Suprapubic skin (tissue), 4 donors: ENCODE measurements around the gene CHPT1. TPM values are rescaled to one million over a fixed set of nuclear protein-coding genes. Genes with fewer than 3 reads are reported as not detected.
A peak's percentile ranks its signal among the peaks of the same experiment; 100 is the strongest.

ENCODE experiments used
- DNase-seq, 2 donors: peaks; one replicate each; pipeline ENCODE4 v3.0.0-alpha.2; 2019; ENCODE audit warnings: low spot score in 2 of 2
- H3K27ac ChIP-seq: fragments of 200-600 bp; sonication (generic); one replicate; pipeline ENCODE4 v1.5.1; 2019
- H3K27me3 ChIP-seq: fragments of 200-600 bp; sonication (generic); one replicate; pipeline ENCODE4 v1.5.1; 2019
- H3K36me3 ChIP-seq: fragments of 200-600 bp; sonication (generic); one replicate; pipeline ENCODE4 v1.5.1; 2019
- H3K4me1 ChIP-seq: fragments of 200-600 bp; sonication (generic); one replicate; pipeline ENCODE4 v1.5.1; 2019
- H3K4me3 ChIP-seq: fragments of 200-600 bp; sonication (generic); one replicate; pipeline ENCODE4 v1.5.1; 2019; ENCODE audit warnings: mild to moderate bottlenecking
- H3K9me3 ChIP-seq: fragments of 200-600 bp; sonication (generic); one replicate; pipeline ENCODE4 v1.5.1; 2019
- CTCF ChIP-seq, 2 donors: fragments of 200-600 bp in 1 of 2; fragments of 450-650 bp in 1 of 2; sonication (generic) in 1 of 2; IDR thresholded peaks; one replicate each; pipeline ENCODE4 v1.5.1; 2016 to 2019; ENCODE audit warnings: antibody characterized with exemption in 2 of 2, mild to moderate bottlenecking in 1 of 2, moderate library complexity in 1 of 2
- EP300 ChIP-seq: sonication (generic); formaldehyde crosslinking; IDR thresholded peaks from one replicate; pipeline ENCODE4 v1.6.1; 2017; ENCODE audit warnings: antibody characterized with exemption
- POLR2A ChIP-seq, 2 donors: fragments of 450-650 bp; IDR thresholded peaks; one replicate each; pipeline ENCODE4 v1.6.1; 2017; ENCODE audit warnings: antibody characterized with exemption in 2 of 2, mild to moderate bottlenecking in 2 of 2, moderate library complexity in 2 of 2
- POLR2AphosphoS5 ChIP-seq, 3 donors: sonication (generic); formaldehyde crosslinking; IDR thresholded peaks; one replicate each; pipeline ENCODE4 v1.6.1; 2017; ENCODE audit warnings: antibody characterized with exemption in 3 of 3
- WGBS: methylation state at CpG from one replicate; pipeline ENCODE4 v1.1.5; 2018; 5-methylcytosine and 5-hydroxymethylcytosine counted together
- total RNA-seq, 4 donors: library from RNA; depleted of rRNA; stranded (reverse); fragments of >200 nt; gene quantifications; one replicate each; pipeline ENCODE4 v1.1.0, GENCODE V29; 2016

The CHPT1 gene
- total RNA-seq, 4 donors from 2014 or later, result 54.6 to 125 (median 75.5) TPM

GRCh38 chr12:101698800-101699347 is 1.4 kb downstream of the CHPT1 start:
- no peak for DNase-seq
- Histone ChIP-seq H3K27me3 (no peaks in the 10 kb centered on the region), H3K4me1 (peaks cover 55% of the 10 kb centered on the region), H3K27ac (peak overlapping the region; percentile 94), H3K4me3 (peak overlapping the region; percentile 97), H3K9me3 (no peaks in the 10 kb centered on the region), H3K36me3 (no peaks in the 10 kb centered on the region)
- no peak for TF ChIP-seq CTCF (IDR thresholded peaks at IDR 0.05)
- TF ChIP-seq POLR2A (IDR thresholded peaks at IDR 0.05), result no peak
- no peak for TF ChIP-seq EP300
- no peak for TF ChIP-seq POLR2AphosphoS5 (IDR thresholded peaks at IDR 0.05)
- 77% methylated on average over 12 of the region's 12 CpGs for WGBS

- DNase-seq, result no peak
- no peak overlapping the region for H3K27ac ChIP-seq
- H3K9me3 ChIP-seq, result no peaks in the 10 kb centered on the region
- no peaks in the 10 kb centered on the region for H3K36me3 ChIP-seq
- TF ChIP-seq CTCF (IDR thresholded peaks at IDR 0.05) (no peak), EP300 (no peak), POLR2AphosphoS5 (IDR thresholded peaks at IDR 0.05) (no peak), POLR2A (IDR thresholded peaks at IDR 0.05) (no peak)
- no peaks in the 10 kb centered on the region for H3K27me3 ChIP-seq
- peak overlapping the region; percentile 97 for H3K4me3 ChIP-seq
- H3K4me1 ChIP-seq, result peaks cover 55% of the 10 kb centered on the region
- 75% methylated on average over 2 of the region's 2 CpGs for WGBS
Observed at GRCh38 chr12:101700299-101700820, 2.9 kb downstream of the CHPT1 start.

GRCh38 chr12:101703487-101703886 is 6.0 kb downstream of the CHPT1 start:
- DNase-seq, result no peak
- Histone ChIP-seq H3K36me3 (no peaks in the 10 kb centered on the region), H3K9me3 (no peaks in the 10 kb centered on the region), H3K4me3 (no peak overlapping the region), H3K27ac (no peak overlapping the region), H3K27me3 (no peaks in the 10 kb centered on the region), H3K4me1 (peaks cover 41% of the 10 kb centered on the region)
- TF ChIP-seq POLR2AphosphoS5 (IDR thresholded peaks at IDR 0.05) (no peak), POLR2A (IDR thresholded peaks at IDR 0.05) (no peak), CTCF (IDR thresholded peaks at IDR 0.05) (no peak), EP300 (no peak)
- 78% methylated on average over 3 of the region's 3 CpGs for WGBS

GRCh38 chr12:101706403-101706802 is 9.0 kb downstream of the CHPT1 start:
- no peaks in the 10 kb centered on the region for H3K36me3 ChIP-seq
- no peak for TF ChIP-seq POLR2AphosphoS5 (IDR thresholded peaks at IDR 0.05)
- TF ChIP-seq POLR2A (IDR thresholded peaks at IDR 0.05), result no peak
- TF ChIP-seq CTCF (IDR thresholded peaks at IDR 0.05), result no peak
- TF ChIP-seq EP300, result no peak
- no peak for DNase-seq
- peaks cover 13% of the 10 kb centered on the region for H3K4me1 ChIP-seq
- H3K27ac ChIP-seq, result no peak overlapping the region
- no peaks in the 10 kb centered on the region for H3K27me3 ChIP-seq
- no peak overlapping the region for H3K4me3 ChIP-seq
- H3K9me3 ChIP-seq, result no peaks in the 10 kb centered on the region
- 100% methylated on average over 1 of the region's 1 CpG for WGBS

GRCh38 chr12:101707131-101707782 is 9.8 kb downstream of the CHPT1 start:
- no peak for TF ChIP-seq EP300
- no peak for TF ChIP-seq CTCF (IDR thresholded peaks at IDR 0.05)
- no peak for TF ChIP-seq POLR2AphosphoS5 (IDR thresholded peaks at IDR 0.05)
- TF ChIP-seq POLR2A (IDR thresholded peaks at IDR 0.05), result no peak
- Histone ChIP-seq H3K27ac (no peak overlapping the region), H3K4me1 (peaks cover 9% of the 10 kb centered on the region)

More at GRCh38 chr12:101707131-101707782, 9.8 kb downstream of the CHPT1 start:
- no peaks in the 10 kb centered on the region for H3K36me3 ChIP-seq
- no peak for DNase-seq
- H3K9me3 ChIP-seq, result no peaks in the 10 kb centered on the region
- H3K27me3 ChIP-seq, result no peaks in the 10 kb centered on the region
- no peak overlapping the region for H3K4me3 ChIP-seq
